NAMALWA (cell line): Measurements from ENCODE around the gene NHSL2.

Experiments
- DNase-seq: peaks from one replicate; pipeline ENCODE4 v3.0.0-alpha.2; 2015; ENCODE audit warnings: low spot score

NHSL2 gene

GRCh38 chrX:72020204-72020603, 109.6 kb downstream of the NHSL2 start:
- DNase-seq: no peak

GRCh38 chrX:72020788-72021187, 110.1 kb downstream of the NHSL2 start:
- DNase-seq: peak; percentile 2

- peak; percentile 45 for DNase-seq
Measured at GRCh38 chrX:72021975-72022374, 111.3 kb downstream of the NHSL2 start.

- no peak for DNase-seq
Measured at GRCh38 chrX:72023071-72023470, 112.4 kb downstream of the NHSL2 start.

- no peak for DNase-seq
Measured at GRCh38 chrX:72025236-72025770, 114.7 kb downstream of the NHSL2 start.

- DNase-seq: no peak
Measured at GRCh38 chrX:72026341-72027023, 115.8 kb downstream of the NHSL2 start.

GRCh38 chrX:72027024-72027913, 116.6 kb downstream of the NHSL2 start:
- no peak for DNase-seq

GRCh38 chrX:72027914-72028307, 117.3 kb downstream of the NHSL2 start:
- DNase-seq: no peak

- no peak for DNase-seq
Measured at GRCh38 chrX:72028701-72029470, 118.2 kb downstream of the NHSL2 start.

GRCh38 chrX:72029483-72030411, 119.1 kb downstream of the NHSL2 start:
- DNase-seq: no peak

GRCh38 chrX:72030431-72030830, 119.8 kb downstream of the NHSL2 start:
- DNase-seq: no peak

GRCh38 chrX:72031118-72031517, 120.5 kb downstream of the NHSL2 start:
- DNase-seq: no peak

GRCh38 chrX:72031634-72032033, 121.0 kb downstream of the NHSL2 start:
- DNase-seq: no peak

- no peak for DNase-seq
Measured at GRCh38 chrX:72037601-72038000, 127.0 kb downstream of the NHSL2 start.

- DNase-seq: no peak
Measured at GRCh38 chrX:72038016-72038415, 127.4 kb downstream of the NHSL2 start.

GRCh38 chrX:72038868-72039267, 128.2 kb downstream of the NHSL2 start:
- no peak for DNase-seq

- DNase-seq: no peak
Measured at GRCh38 chrX:72040506-72040905, 129.9 kb downstream of the NHSL2 start.

- DNase-seq: no peak
Measured at GRCh38 chrX:72041176-72041575, 130.5 kb downstream of the NHSL2 start.

GRCh38 chrX:72041871-72042851, 131.5 kb downstream of the NHSL2 start:
- DNase-seq: no peak

GRCh38 chrX:72042852-72043248, 132.2 kb downstream of the NHSL2 start:
- DNase-seq: no peak
